Measurements from ENCODE around the gene COQ2.

DNA sequence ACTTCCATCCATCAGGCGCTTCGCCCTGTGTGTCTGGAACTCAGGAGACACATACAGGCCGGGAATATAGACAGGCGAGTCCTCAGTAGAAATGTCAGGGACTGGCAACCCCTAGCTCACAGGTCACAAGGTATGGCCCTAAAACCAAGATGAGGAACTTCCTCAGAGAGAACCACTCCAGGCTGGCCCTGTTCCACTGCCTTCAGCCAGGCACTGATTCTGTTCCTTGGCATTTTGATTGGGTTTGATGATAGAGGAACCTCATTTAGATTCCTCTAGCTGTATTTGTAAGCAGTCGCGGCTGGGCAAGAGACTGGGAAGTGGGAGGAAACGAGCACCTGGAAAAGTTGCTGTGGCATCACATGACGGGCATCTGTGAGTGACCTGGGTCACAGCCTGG is 41.9 kb upstream of the COQ2 start:
- TF ChIP-seq, protein P1, sequence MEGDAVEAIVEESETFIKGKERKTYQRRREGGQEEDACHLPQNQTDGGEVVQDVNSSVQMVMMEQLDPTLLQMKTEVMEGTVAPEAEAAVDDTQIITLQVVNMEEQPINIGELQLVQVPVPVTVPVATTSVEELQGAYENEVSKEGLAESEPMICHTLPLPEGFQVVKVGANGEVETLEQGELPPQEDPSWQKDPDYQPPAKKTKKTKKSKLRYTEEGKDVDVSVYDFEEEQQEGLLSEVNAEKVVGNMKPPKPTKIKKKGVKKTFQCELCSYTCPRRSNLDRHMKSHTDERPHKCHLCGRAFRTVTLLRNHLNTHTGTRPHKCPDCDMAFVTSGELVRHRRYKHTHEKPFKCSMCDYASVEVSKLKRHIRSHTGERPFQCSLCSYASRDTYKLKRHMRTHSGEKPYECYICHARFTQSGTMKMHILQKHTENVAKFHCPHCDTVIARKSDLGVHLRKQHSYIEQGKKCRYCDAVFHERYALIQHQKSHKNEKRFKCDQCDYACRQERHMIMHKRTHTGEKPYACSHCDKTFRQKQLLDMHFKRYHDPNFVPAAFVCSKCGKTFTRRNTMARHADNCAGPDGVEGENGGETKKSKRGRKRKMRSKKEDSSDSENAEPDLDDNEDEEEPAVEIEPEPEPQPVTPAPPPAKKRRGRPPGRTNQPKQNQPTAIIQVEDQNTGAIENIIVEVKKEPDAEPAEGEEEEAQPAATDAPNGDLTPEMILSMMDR (optimal IDR thresholded peaks at IDR 0.05 in 1 of 3, IDR thresholded peaks at IDR 0.05 in 1 of 3, conservative IDR thresholded peaks at IDR 0.05 in 1 of 3; ENCODE audit: extremely low read depth in 1 of 3, insufficient read depth in 2 of 3, low read length in 3 of 3): no peak
- no peak for TF ChIP-seq EZH2 (IDR thresholded peaks at IDR 0.05; ENCODE audit: low read length)
